Caco-2 (cell line): ENCODE results near the gene ERBB4. TPM values are rescaled to one million over a fixed set of nuclear protein-coding genes. Genes with fewer than 3 reads are reported as not detected.

Experiments
- BruUV-seq: library from RNA; stranded (reverse); fragments of 400-500 nt; replicated peaks from 2 replicates; lab custom pipeline; 2021; lab: Mats Ljungman, UMichigan
- CTCF ChIA-PET: fragments of 300-600 bp; sonication (Branson Sonifier 250); formaldehyde crosslinking; loops from one replicate; lab custom pipeline; 2022; ENCODE audit warnings: antibody characterized with exemption; lab: Charles Lee
- POLR2A ChIA-PET: fragments of 300-600 bp; sonication (Branson Sonifier 250); formaldehyde crosslinking; loops from one replicate; lab custom pipeline; 2022; ENCODE audit warnings: antibody characterized with exemption; lab: Charles Lee
- DNase-seq, 2 experiments: peaks; one replicate each; pipeline versions ENCODE4 v3.0.0 to v3.0.0-alpha.2; 2020 to 2022
- H3K27me3 ChIP-seq: replicated peaks from 2 replicates; pipeline ENCODE4 v1.6.0; 2011; ENCODE audit warnings: low read length; ENCODE audit not compliant: control insufficient read depth, insufficient read depth
- H3K36me3 ChIP-seq: 2 replicates; pipeline ENCODE4 v1.5.1; 2011; ENCODE audit warnings: low read length; ENCODE audit not compliant: control insufficient read depth, insufficient read depth
- H3K4me1 ChIP-seq: fragments of 250-450 bp; sonication (Bioruptor Pico); 2 replicates; pipeline ENCODE4 v1.5.1; 2020; ENCODE audit warnings: mild to moderate bottlenecking
- H3K4me3 ChIP-seq: 2 replicates; pipeline ENCODE4 v1.5.1; 2011; ENCODE audit warnings: low read depth, mild to moderate bottlenecking, control low read depth, low read length
- H3K9me3 ChIP-seq: fragments of 250-450 bp; sonication (Bioruptor Pico); 2 replicates; pipeline ENCODE4 v1.5.1; 2020; ENCODE audit warnings: mild to moderate bottlenecking, moderate library complexity
- H3K27ac Mint-ChIP-seq: one replicate; pipeline ENCODE4 v1.8.0; 2022; ENCODE audit warnings: mixed read lengths; ENCODE audit not compliant: unreplicated experiment
- H3K27me3 Mint-ChIP-seq: one replicate; pipeline ENCODE4 v1.8.0; 2022; ENCODE audit warnings: mixed read lengths; ENCODE audit not compliant: insufficient read depth, unreplicated experiment
- H3K36me3 Mint-ChIP-seq: one replicate; pipeline ENCODE4 v1.8.0; 2022; ENCODE audit warnings: mild to moderate bottlenecking, mixed read lengths; ENCODE audit not compliant: insufficient read depth, unreplicated experiment
- H3K4me1 Mint-ChIP-seq: one replicate; pipeline ENCODE4 v1.8.0; 2022; ENCODE audit warnings: low read depth, mixed read lengths; ENCODE audit not compliant: unreplicated experiment
- H3K4me3 Mint-ChIP-seq: one replicate; pipeline ENCODE4 v1.8.0; 2022; ENCODE audit warnings: mild to moderate bottlenecking, moderate library complexity, mixed read lengths; ENCODE audit not compliant: unreplicated experiment
- H3K9me3 Mint-ChIP-seq: one replicate; pipeline ENCODE4 v1.8.0; 2022; ENCODE audit warnings: mixed read lengths; ENCODE audit not compliant: unreplicated experiment
- CTCF ChIP-seq, 2 experiments: fragments of 200-600 bp in 1 of 2; IDR thresholded peaks; 1 replicate in 1 of 2; 2 replicates in 1 of 2; pipeline versions ENCODE4 v1.5.1 to v1.8.0; 2011 to 2022; ENCODE audit warnings: antibody characterized with exemption in 1 of 2, control low read depth in 1 of 2, inconsistent platforms in 1 of 2, low read depth in 1 of 2, low read length in 1 of 2, mild to moderate bottlenecking in 1 of 2, moderate library complexity in 1 of 2; ENCODE audit not compliant: insufficient read depth in 1 of 2, severe bottlenecking in 1 of 2, unreplicated experiment in 1 of 2
- intact Hi-C: fragments of 100-400 bp; cut with micrococcal nuclease; formaldehyde crosslinking; loops from one replicate; pipeline ENCODE4 v1.10.0; 2022; ENCODE audit not compliant: unreplicated experiment
- total RNA-seq: library from RNA; stranded (reverse); gene quantifications from 2 replicates; pipeline ENCODE4 v1.2.3, GENCODE V29; 2022

ERBB4 gene
- total RNA-seq, 1 experiment from 2014 or later: not detected

- intact Hi-C loops: no loop called here
- CTCF ChIA-PET: no interaction called here
- no TSS peak for BruUV-seq
These were observed 661.5 kb downstream of the ERBB4 start for GRCh38 chr2:211877061-211877460.

GRCh38 chr2:211875488-211875887 is 663.1 kb downstream of the ERBB4 start:
- Mint-ChIP-seq H3K4me3 (no peak overlapping the region), H3K9me3 (no peaks in the 10 kb centered on the region), H3K27ac (no peak overlapping the region), H3K4me1 (no peaks in the 10 kb centered on the region), H3K27me3 (no peaks in the 10 kb centered on the region), H3K36me3 (no peaks in the 10 kb centered on the region)
- no peak for TF ChIP-seq CTCF (IDR thresholded peaks at IDR 0.05; ENCODE audit: insufficient read depth in 1 of 2, low read depth in 1 of 2, low read length in 1 of 2, severe bottlenecking in 1 of 2, unreplicated experiment in 1 of 2)
- H3K36me3 ChIP-seq: no peaks in the 10 kb centered on the region
- no peaks in the 10 kb centered on the region for H3K4me1 ChIP-seq
- DNase-seq: no peak
- H3K4me3 ChIP-seq: no peak overlapping the region
- no peaks in the 10 kb centered on the region for H3K9me3 ChIP-seq
- BruUV-seq: no TSS peak
- intact Hi-C loops: no loop called here
- POLR2A ChIA-PET: no interaction called here
- no peaks in the 10 kb centered on the region for H3K27me3 ChIP-seq
- CTCF ChIA-PET: interaction anchor here (0.7 kb wide), 1 partner anchor 185 kb away, joined by 12 read pairs; no protein-coding TSS in a partner anchor

More at GRCh38 chr2:211877061-211877460, 661.5 kb downstream of the ERBB4 start:
- H3K27ac Mint-ChIP-seq: no peak overlapping the region
- no peak for TF ChIP-seq CTCF (IDR thresholded peaks at IDR 0.05; ENCODE audit: insufficient read depth in 1 of 2, low read depth in 1 of 2, low read length in 1 of 2, severe bottlenecking in 1 of 2, unreplicated experiment in 1 of 2)
- no peaks in the 10 kb centered on the region for H3K36me3 Mint-ChIP-seq
- no peaks in the 10 kb centered on the region for H3K9me3 Mint-ChIP-seq
- POLR2A ChIA-PET: no interaction called here
- H3K36me3 ChIP-seq: no peaks in the 10 kb centered on the region
- H3K4me1 Mint-ChIP-seq: no peaks in the 10 kb centered on the region
- H3K4me3 Mint-ChIP-seq: no peak overlapping the region
- no peaks in the 10 kb centered on the region for H3K4me1 ChIP-seq
- no peaks in the 10 kb centered on the region for H3K9me3 ChIP-seq
- no peaks in the 10 kb centered on the region for H3K27me3 ChIP-seq
- no peak overlapping the region for H3K4me3 ChIP-seq
- DNase-seq: no peak
- no peaks in the 10 kb centered on the region for H3K27me3 Mint-ChIP-seq

GRCh38 chr2:211868996-211869533 is 669.5 kb downstream of the ERBB4 start:
- no peaks in the 10 kb centered on the region for H3K9me3 Mint-ChIP-seq
- Histone ChIP-seq H3K36me3 (no peaks in the 10 kb centered on the region), H3K9me3 (no peaks in the 10 kb centered on the region), H3K4me1 (no peaks in the 10 kb centered on the region), H3K4me3 (no peak overlapping the region), H3K27me3 (no peaks in the 10 kb centered on the region)
- POLR2A ChIA-PET: no interaction called here
- H3K36me3 Mint-ChIP-seq: no peaks in the 10 kb centered on the region
- CTCF ChIA-PET: no interaction called here
- no peaks in the 10 kb centered on the region for H3K4me1 Mint-ChIP-seq
- BruUV-seq: no TSS peak
- no peaks in the 10 kb centered on the region for H3K27me3 Mint-ChIP-seq
- no peak for DNase-seq
- no peak for TF ChIP-seq CTCF (IDR thresholded peaks at IDR 0.05; ENCODE audit: insufficient read depth in 1 of 2, low read depth in 1 of 2, low read length in 1 of 2, severe bottlenecking in 1 of 2, unreplicated experiment in 1 of 2)
- intact Hi-C loops: no loop called here
- H3K4me3 Mint-ChIP-seq: no peak overlapping the region
- H3K27ac Mint-ChIP-seq: no peak overlapping the region
